Lung (tissue), 12 donors: ENCODE data around the gene PFKM. TPM values are rescaled to one million over a fixed set of nuclear protein-coding genes. Genes with fewer than 3 reads are reported as not detected.

Source experiments
- ATAC-seq: fragments of 200-7000 bp; cut with Tn5 transposase; one replicate; pipeline ENCODE4 v1.9.1; 2020; ENCODE audit warnings: moderate number of reproducible peaks; ENCODE audit not compliant: insufficient read depth, low FRiP score
- DNase-seq, 3 donors: peaks; one replicate each; pipeline ENCODE4 v3.0.0-alpha.2; 2013 to 2017
- H3K27ac ChIP-seq, 2 donors: one replicate each; pipeline ENCODE4 v1.5.1; 2013; ENCODE audit warnings: mild to moderate bottlenecking in 2 of 2, moderate library complexity in 2 of 2, control low read depth in 1 of 2, inconsistent platforms in 1 of 2, low read depth in 1 of 2, low read length in 1 of 2
- H3K27me3 ChIP-seq, 3 donors: one replicate each; pipeline ENCODE4 v1.5.1; 2013; ENCODE audit warnings: low read length in 2 of 3; ENCODE audit not compliant: control insufficient read depth in 3 of 3, insufficient read depth in 3 of 3
- H3K36me3 ChIP-seq, 4 donors: one replicate each; pipeline ENCODE4 v1.5.1; 2013; ENCODE audit warnings: low read length in 4 of 4, mild to moderate bottlenecking in 1 of 4, moderate library complexity in 1 of 4; ENCODE audit not compliant: control insufficient read depth in 4 of 4, insufficient read depth in 4 of 4
- H3K4me1 ChIP-seq, 5 donors: one replicate each; pipeline ENCODE4 v1.5.1; 2013; ENCODE audit warnings: low read length in 5 of 5, mild to moderate bottlenecking in 2 of 5, moderate library complexity in 1 of 5; ENCODE audit not compliant: control insufficient read depth in 5 of 5, insufficient read depth in 5 of 5
- H3K4me3 ChIP-seq: one replicate; pipeline ENCODE4 v1.5.1; 2013; ENCODE audit warnings: mild to moderate bottlenecking, control low read depth, moderate library complexity
- H3K9ac ChIP-seq, 2 donors: one replicate each; pipeline ENCODE4 v1.5.1; 2013; ENCODE audit warnings: low read length in 2 of 2, control low read depth in 1 of 2; ENCODE audit not compliant: insufficient read depth in 1 of 2
- H3K9me3 ChIP-seq, 4 donors: one replicate each; pipeline ENCODE4 v1.5.1; 2013; ENCODE audit warnings: low read length in 3 of 4, mild to moderate bottlenecking in 1 of 4, moderate library complexity in 1 of 4; ENCODE audit not compliant: control insufficient read depth in 4 of 4, insufficient read depth in 3 of 4
- WGBS, 2 donors: extraction: QIAGEN DNeasy Blood & Tissue Kit; methylation state at CpG; one replicate each; pipeline ENCODE4 v1.1.7; 2013; 5-methylcytosine and 5-hydroxymethylcytosine counted together
- polyA plus RNA-seq, 2 donors: library from polyadenylated mRNA; stranded (reverse); fragments of 200-250 nt; gene quantifications; one replicate each; pipeline ENCODE4 v1.2.1, GENCODE V29; 2013
- total RNA-seq, 2 donors: library from RNA; depleted of rRNA in 1 of 2; stranded (reverse); fragments of >200 nt in 1 of 2; gene quantifications; one replicate each; pipeline ENCODE4 v1.2.1, GENCODE V29; 2014 to 2021
- TF ChIP-seq, protein P1 (sequence below): IDR thresholded peaks from 2 replicates; pipeline ENCODE4 v1.5.1; 2012; ENCODE audit warnings: mild to moderate bottlenecking; ENCODE audit errors: control extremely low read depth, extremely low read depth
- donor health status: control.
- donor health status: control.
- donor health status: Bipolar disorder and iron deficiency.
- donor health status: healthy.
- donor health status: DM: yes; HTN: yes; CAD: no.

PFKM gene
- total and polyA plus RNA-seq, 4 donors, result 14.0 to 48.9 (median 30.4) TPM

GRCh38 chr12:48142818-48143674 is 23.9 kb downstream of the PFKM start:
- WGBS, 2 donors, result 91 to 92% methylated on average over 7 of the region's 7 CpGs
- peaks cover 32 to 51% (median 39%) of the 10 kb centered on the region in 4 donors for H3K36me3 ChIP-seq
- no peaks in the 10 kb centered on the region for H3K9me3 ChIP-seq
- no peak overlapping the region for H3K9ac ChIP-seq
- TF ChIP-seq, protein P1, sequence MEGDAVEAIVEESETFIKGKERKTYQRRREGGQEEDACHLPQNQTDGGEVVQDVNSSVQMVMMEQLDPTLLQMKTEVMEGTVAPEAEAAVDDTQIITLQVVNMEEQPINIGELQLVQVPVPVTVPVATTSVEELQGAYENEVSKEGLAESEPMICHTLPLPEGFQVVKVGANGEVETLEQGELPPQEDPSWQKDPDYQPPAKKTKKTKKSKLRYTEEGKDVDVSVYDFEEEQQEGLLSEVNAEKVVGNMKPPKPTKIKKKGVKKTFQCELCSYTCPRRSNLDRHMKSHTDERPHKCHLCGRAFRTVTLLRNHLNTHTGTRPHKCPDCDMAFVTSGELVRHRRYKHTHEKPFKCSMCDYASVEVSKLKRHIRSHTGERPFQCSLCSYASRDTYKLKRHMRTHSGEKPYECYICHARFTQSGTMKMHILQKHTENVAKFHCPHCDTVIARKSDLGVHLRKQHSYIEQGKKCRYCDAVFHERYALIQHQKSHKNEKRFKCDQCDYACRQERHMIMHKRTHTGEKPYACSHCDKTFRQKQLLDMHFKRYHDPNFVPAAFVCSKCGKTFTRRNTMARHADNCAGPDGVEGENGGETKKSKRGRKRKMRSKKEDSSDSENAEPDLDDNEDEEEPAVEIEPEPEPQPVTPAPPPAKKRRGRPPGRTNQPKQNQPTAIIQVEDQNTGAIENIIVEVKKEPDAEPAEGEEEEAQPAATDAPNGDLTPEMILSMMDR, result no peak
- H3K27me3 ChIP-seq, result no peaks in the 10 kb centered on the region
- H3K27ac ChIP-seq, result no peak overlapping the region
- DNase-seq (no peak), ATAC-seq (no peak)
- H3K4me1 ChIP-seq, result peaks cover 0 to 5% (median 0%) of the 10 kb centered on the region in 5 donors
- H3K4me3 ChIP-seq, result no peak overlapping the region

GRCh38 chr12:48143898-48144297 is 24.7 kb downstream of the PFKM start:
- ATAC-seq, result no peak
- no peaks in the 10 kb centered on the region for H3K27me3 ChIP-seq
- H3K4me3 ChIP-seq, result no peak overlapping the region
- no peak overlapping the region for H3K9ac ChIP-seq
- H3K9me3 ChIP-seq, result no peaks in the 10 kb centered on the region
- peaks cover 0 to 5% (median 0%) of the 10 kb centered on the region in 5 donors for H3K4me1 ChIP-seq
- DNase-seq, result no peak
- H3K36me3 ChIP-seq, result peaks cover 32 to 51% (median 40%) of the 10 kb centered on the region in 4 donors
- no peak overlapping the region for H3K27ac ChIP-seq
- 91 to 96% methylated on average over 2 of the region's 2 CpGs for WGBS, 2 donors
- TF ChIP-seq, protein P1, result no peak

- Histone ChIP-seq H3K4me3 (no peak overlapping the region), H3K27me3 (no peaks in the 10 kb centered on the region), H3K27ac (peak overlapping the region in 1 of 2 donors; percentile 36), H3K36me3 (peaks cover 38 to 55% (median 52%) of the 10 kb centered on the region in 4 donors), H3K9ac (no peak overlapping the region), H3K4me1 (peaks cover 0 to 6% (median 0%) of the 10 kb centered on the region in 5 donors), H3K9me3 (no peaks in the 10 kb centered on the region)
- no peak for ATAC-seq
- TF ChIP-seq, protein P1, result no peak
- WGBS, 2 donors, result 62 to 79% methylated on average over 1 of the region's 1 CpG
- no peak for DNase-seq
Measured at GRCh38 chr12:48145981-48146380, 26.8 kb downstream of the PFKM start.
